Mammary epithelial cell (primary cell): ENCODE results near the gene GPR85.

ENCODE experiments used
- CTCF ChIP-seq, 2 donors: IDR thresholded peaks in 1 of 2; conservative IDR thresholded peaks in 1 of 2; 2 replicates each; pipeline ENCODE4 v1.5.1; 2011 to 2012; ENCODE audit warnings: inconsistent platforms in 2 of 2, low read length in 2 of 2, mild to moderate bottlenecking in 2 of 2, control low read depth in 1 of 2, low read depth in 1 of 2; ENCODE audit not compliant: insufficient read depth in 1 of 2; ENCODE audit errors: extremely low read depth in 1 of 2
- EZH2 ChIP-seq: IDR thresholded peaks from 2 replicates; pipeline ENCODE4 v1.6.1; 2012; ENCODE audit warnings: low read length, inconsistent platforms, borderline replicate concordance

- TF ChIP-seq CTCF (conservative IDR thresholded peaks at IDR 0.05 in 1 of 2, IDR thresholded peaks at IDR 0.05 in 1 of 2; ENCODE audit: extremely low read depth in 1 of 2, insufficient read depth in 1 of 2, low read depth in 1 of 2, low read length in 2 of 2) (no peak), EZH2 (no peak)
Measured at GRCh38 chr7:113083816-113084495, 2.7 kb downstream of the GPR85 start.
